Adrenal gland (tissue), 12 donors: ENCODE data around the gene CNST. TPM values are rescaled to one million over a fixed set of nuclear protein-coding genes. Genes with fewer than 3 reads are reported as not detected.
"Not testable (repeated sequence)": the region's sequence is repeated elsewhere in the genome, so short reads cannot be mapped to it uniquely, and the experiment has no call there.

ENCODE experiments used
- DNase-seq, 7 donors: peaks; one replicate each; pipeline ENCODE4 v3.0.0-alpha.2; 2019 to 2020
- H3K27ac ChIP-seq, 5 donors: fragments of 200-600 bp; sonication (generic) in 4 of 5; 1 replicate in 3 of 5; 2 replicates in 2 of 5; pipeline versions ENCODE4 v1.5.1 to v1.8.0; 2016 to 2020; ENCODE audit warnings: mild to moderate bottlenecking in 1 of 5
- H3K27me3 ChIP-seq: fragments of 200-600 bp; 2 replicates; pipeline ENCODE4 v1.8.0; 2021
- H3K36me3 ChIP-seq, 2 donors: fragments of 200-600 bp; replicated peaks in 1 of 2; 1 replicate in 1 of 2; 2 replicates in 1 of 2; pipeline versions ENCODE4 v1.5.1 to v1.8.0; 2018 to 2022
- H3K4me1 ChIP-seq, 2 donors: fragments of 200-600 bp; replicated peaks in 1 of 2; 1 replicate in 1 of 2; 2 replicates in 1 of 2; pipeline versions ENCODE4 v1.5.1 to v1.8.0; 2018 to 2021
- H3K4me3 ChIP-seq, 4 donors: fragments of 200-600 bp; sonication (generic) in 3 of 4; one replicate each; pipeline ENCODE4 v1.5.1; 2016 to 2018
- H3K9me3 ChIP-seq, 3 donors: fragments of 200-600 bp; sonication (generic) in 1 of 3; replicated peaks in 1 of 3; 1 replicate in 2 of 3; 2 replicates in 1 of 3; pipeline versions ENCODE4 v1.5.1 to v1.8.0; 2016 to 2021
- POLR2A ChIP-seq, 2 donors: fragments of 450-650 bp; IDR thresholded peaks; one replicate each; pipeline ENCODE4 v1.6.1; 2017; ENCODE audit warnings: antibody characterized with exemption in 2 of 2, mild to moderate bottlenecking in 2 of 2, moderate library complexity in 1 of 2
- WGBS, 4 donors: extraction: QIAGEN DNeasy Blood & Tissue Kit in 2 of 4; methylation state at CpG; one replicate each; pipeline versions ENCODE4 v1.1.5 to v1.1.7; 2013 to 2017; 5-methylcytosine and 5-hydroxymethylcytosine counted together
- intact Hi-C, 2 donors: fragments of 100-400 bp; cut with DNase I; formaldehyde crosslinking; loops; one replicate each; pipeline versions ENCODE4 v1.14.1 to v1.15.0; 2022 to 2023
- polyA plus RNA-seq, 3 donors: library from polyadenylated mRNA; stranded (reverse); fragments of 200-250 nt in 2 of 3; fragments of 350-450 nt in 1 of 3; fragmentation: Illumina TruSeq in 1 of 3; extraction: RNeasy Lipid Tissue Mini Kit (QIAGEN cat#74804) in 1 of 3; gene quantifications; one replicate each; pipeline ENCODE4 v1.2.3, GENCODE V29; 2013 to 2014
- total RNA-seq, 9 donors: library from RNA; depleted of rRNA in 4 of 9; stranded (reverse); fragments of >200 nt in 4 of 9; fragments of 120-200 nt in 1 of 9; fragmentation: NEBNext Ultra II Directional in 1 of 9; extraction: Animal tissue kit (Norgen Biotek cat#: 25700) in 1 of 9; gene quantifications; one replicate each; pipeline versions ENCODE4 v1.1.0 to v1.2.4, GENCODE V29; 2013 to 2023
- TF ChIP-seq, protein P1 (sequence below), 6 experiments: fragments of 450-650 bp in 4 of 6; fragments of 200-600 bp in 2 of 6; sonication (generic) in 1 of 6; IDR thresholded peaks; 1 replicate in 5 of 6; 2 replicates in 1 of 6; pipeline versions ENCODE4 v1.5.1 to v1.8.0; 2016 to 2021; ENCODE audit warnings: antibody characterized with exemption in 6 of 6, mild to moderate bottlenecking in 2 of 6, moderate library complexity in 1 of 6
- donor health status: healthy with polysubstance abuse.
- donor health status: Bipolar disorder and iron deficiency.
- donor health status: DM: yes; HTN: yes; CAD: no.
- donor health status: DM: no; HTN: no; CAD: no.
- donor health status: DM: no; HTN: no; CAD: no.
- donor health status: DM: yes; HTN: yes; CAD: no.

CNST gene
- total and polyA plus RNA-seq, 12 donors: 11.4 to 85.6 (median 47.3) TPM

DNA sequence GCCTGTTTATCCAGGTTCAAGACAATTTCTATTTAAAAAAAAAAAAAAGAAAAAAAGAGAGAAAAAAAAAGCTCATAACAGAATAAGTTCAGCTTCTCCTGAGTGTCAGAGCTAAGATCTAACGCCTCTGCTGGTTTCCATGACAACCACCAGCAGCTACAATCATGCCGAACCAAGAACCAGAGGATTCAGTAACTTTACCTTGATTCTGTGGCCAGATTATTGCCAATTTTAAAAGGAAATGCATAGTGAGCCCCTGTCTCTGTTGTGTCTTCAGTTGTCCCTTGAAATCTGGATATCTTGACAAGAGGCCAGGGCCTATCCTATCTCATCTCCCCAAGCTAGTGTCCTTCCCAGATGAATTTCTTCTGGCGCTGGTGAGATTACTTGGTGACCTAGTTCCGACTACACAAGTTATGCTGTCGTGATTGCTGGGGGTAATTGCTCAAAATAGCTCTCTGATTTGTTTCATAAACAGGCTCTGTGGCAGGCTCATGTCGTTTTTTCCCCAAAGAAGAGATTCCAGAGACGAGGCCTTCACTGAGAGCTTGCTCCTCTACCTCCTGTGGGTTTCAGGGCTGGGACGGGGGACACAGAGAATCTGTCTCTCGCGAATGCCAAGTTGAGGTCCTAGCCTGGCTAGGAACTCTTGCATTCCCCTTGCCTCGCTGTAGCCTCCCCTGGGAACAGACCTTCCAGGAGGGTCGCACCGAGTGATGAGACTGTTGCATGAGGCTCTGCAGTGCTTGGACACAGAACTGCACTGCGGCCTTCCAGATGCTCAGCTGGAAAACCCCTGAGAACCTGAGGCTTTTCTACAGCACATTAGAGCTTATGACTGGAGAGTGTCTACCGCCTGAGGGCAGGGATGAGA, 125.6 kb downstream of the CNST start:
- peak overlapping the region in 2 of 5 donors; percentile 10 to 64 for H3K27ac ChIP-seq
- no peaks in the 10 kb centered on the region for H3K27me3 ChIP-seq
- peak in 1 of 7 donors; percentile 34 for DNase-seq
- no peaks in the 10 kb centered on the region for H3K9me3 ChIP-seq
- H3K4me1 ChIP-seq: peaks cover 0 to 9% of the 10 kb centered on the region in 2 donors
- intact Hi-C loops: no loop called here
- no peaks in the 10 kb centered on the region for H3K36me3 ChIP-seq
- H3K4me3 ChIP-seq: no peak overlapping the region
- no peak for TF ChIP-seq POLR2A (IDR thresholded peaks at IDR 0.05)
- TF ChIP-seq, protein P1, sequence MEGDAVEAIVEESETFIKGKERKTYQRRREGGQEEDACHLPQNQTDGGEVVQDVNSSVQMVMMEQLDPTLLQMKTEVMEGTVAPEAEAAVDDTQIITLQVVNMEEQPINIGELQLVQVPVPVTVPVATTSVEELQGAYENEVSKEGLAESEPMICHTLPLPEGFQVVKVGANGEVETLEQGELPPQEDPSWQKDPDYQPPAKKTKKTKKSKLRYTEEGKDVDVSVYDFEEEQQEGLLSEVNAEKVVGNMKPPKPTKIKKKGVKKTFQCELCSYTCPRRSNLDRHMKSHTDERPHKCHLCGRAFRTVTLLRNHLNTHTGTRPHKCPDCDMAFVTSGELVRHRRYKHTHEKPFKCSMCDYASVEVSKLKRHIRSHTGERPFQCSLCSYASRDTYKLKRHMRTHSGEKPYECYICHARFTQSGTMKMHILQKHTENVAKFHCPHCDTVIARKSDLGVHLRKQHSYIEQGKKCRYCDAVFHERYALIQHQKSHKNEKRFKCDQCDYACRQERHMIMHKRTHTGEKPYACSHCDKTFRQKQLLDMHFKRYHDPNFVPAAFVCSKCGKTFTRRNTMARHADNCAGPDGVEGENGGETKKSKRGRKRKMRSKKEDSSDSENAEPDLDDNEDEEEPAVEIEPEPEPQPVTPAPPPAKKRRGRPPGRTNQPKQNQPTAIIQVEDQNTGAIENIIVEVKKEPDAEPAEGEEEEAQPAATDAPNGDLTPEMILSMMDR (IDR thresholded peaks at IDR 0.05): no peak
- 43 to 62% (median 59%) methylated on average over 10 to 15 of the region's 15 CpGs for WGBS, 4 donors

DNA sequence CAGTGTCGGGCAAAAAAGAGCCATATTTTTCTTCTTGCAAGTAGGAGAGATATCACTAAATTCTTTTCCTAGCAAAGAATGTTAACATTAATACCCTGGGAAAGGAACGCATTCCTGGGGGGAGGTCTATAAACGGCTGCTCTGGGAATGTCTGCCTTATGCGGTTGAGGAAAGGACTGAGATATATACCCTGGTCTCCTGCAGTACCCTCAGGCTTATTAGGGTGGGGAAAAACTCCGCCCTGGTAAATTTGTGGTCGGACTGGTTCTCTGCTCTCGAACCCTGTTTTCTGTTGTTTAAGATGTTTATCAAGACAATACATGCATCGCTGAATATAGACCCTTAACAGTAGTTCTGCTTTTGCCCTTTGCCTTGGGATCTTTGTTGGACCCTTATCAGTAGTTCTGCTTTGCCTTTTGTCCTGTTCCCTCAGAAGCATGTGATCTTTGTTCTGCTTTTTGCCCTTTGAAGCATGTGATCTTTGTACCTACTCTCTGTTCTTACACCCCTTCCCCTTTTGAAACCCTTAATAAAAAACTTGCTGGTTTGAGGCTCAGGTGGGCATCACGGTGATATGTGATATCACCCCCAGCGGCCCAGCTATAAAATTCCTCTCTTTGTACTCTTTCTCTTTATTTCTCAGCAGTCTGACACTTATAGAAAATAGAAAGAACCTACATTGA, 128.1 kb downstream of the CNST start:
- H3K4me1 ChIP-seq: peaks cover 3 to 12% of the 10 kb centered on the region in 2 donors
- H3K9me3 ChIP-seq, H3K36me3 ChIP-seq, DNase-seq, H3K27me3 ChIP-seq, H3K4me3 ChIP-seq, intact Hi-C loops: not testable (repeated sequence)
- WGBS, 4 donors: 89 to 93% (median 92%) methylated on average over 10 of the region's 10 CpGs
- H3K27ac ChIP-seq: peak overlapping the region in 1 of 5 donors; percentile 61

DNA sequence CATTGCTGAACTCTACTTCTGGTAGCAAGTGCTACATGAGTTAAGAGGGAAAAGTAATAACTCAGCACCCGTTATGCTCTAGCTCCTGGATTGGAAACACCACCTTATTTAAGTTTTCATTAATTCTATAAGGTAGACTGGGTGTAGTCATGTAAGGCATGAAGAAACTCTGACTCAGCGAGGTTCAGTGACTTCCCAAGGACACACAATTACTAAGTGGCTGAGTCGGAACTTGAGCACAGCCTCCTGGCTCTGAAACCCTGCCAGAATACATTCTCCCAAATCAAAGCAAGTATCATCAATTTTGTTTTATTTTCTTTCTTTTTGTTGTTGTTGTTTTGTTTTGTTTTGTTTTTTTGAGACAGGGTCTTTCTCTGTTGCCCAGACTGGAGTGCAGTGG, 128.9 kb downstream of the CNST start:
- peak; percentile 51 to 80 (median 74) for DNase-seq
- intact Hi-C loops: loop anchor here in 1 of 2 donors (5.0 kb wide), 1 partner anchor 188 kb away; the partner anchor contains the start of gene SMYD3
- 44 to 59% (median 49%) methylated on average over 3 of the region's 3 CpGs for WGBS, 4 donors
- Histone ChIP-seq H3K27ac (peak overlapping the region in 2 of 5 donors; percentile 26 to 61), H3K4me3 (no peak overlapping the region), H3K4me1 (peaks cover 3 to 7% of the 10 kb centered on the region in 2 donors), H3K36me3 (no peaks in the 10 kb centered on the region), H3K27me3 (no peaks in the 10 kb centered on the region), H3K9me3 (no peaks in the 10 kb centered on the region)
- no peak for TF ChIP-seq POLR2A (IDR thresholded peaks at IDR 0.05)
- TF ChIP-seq, protein P1 (IDR thresholded peaks at IDR 0.05): no peak

DNA sequence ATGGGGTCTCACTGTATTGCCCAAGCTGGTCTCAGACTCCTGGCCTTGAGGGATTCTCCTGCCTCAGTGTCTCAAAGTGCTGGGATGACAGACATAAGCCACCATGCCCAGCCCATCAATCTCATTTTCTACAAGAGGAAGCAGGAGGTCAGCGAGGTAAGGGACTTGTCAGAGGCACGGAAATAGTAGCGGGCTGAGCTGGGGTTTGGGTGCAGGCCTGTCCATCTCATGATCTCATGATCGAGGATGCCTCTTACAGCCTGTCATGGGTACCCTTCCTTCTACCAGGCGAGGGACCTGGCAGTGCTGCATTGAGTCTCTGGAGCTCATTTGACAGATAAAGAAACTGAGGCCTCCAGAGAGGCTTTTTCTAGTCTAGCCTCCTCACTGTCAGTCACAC, 129.4 kb downstream of the CNST start:
- DNase-seq: no peak
- H3K27ac ChIP-seq: peak overlapping the region in 2 of 5 donors; percentile 21 to 26
- no peak for TF ChIP-seq POLR2A (IDR thresholded peaks at IDR 0.05)
- TF ChIP-seq, protein P1 (IDR thresholded peaks at IDR 0.05): no peak
- H3K36me3 ChIP-seq: no peaks in the 10 kb centered on the region
- H3K4me1 ChIP-seq: peaks cover 3 to 7% of the 10 kb centered on the region in 2 donors
- H3K9me3 ChIP-seq: no peaks in the 10 kb centered on the region
- intact Hi-C loops: loop anchor here in 1 of 2 donors (5.0 kb wide), 1 partner anchor 188 kb away; the partner anchor contains the start of gene SMYD3
- 84 to 94% (median 87%) methylated on average over 5 of the region's 5 CpGs for WGBS, 4 donors
- no peak overlapping the region for H3K4me3 ChIP-seq
- no peaks in the 10 kb centered on the region for H3K27me3 ChIP-seq
